GM23338 (cell line): ENCODE measurements around the gene SWT1.

Experiments
- CREB1 ChIP-seq: fragments of 250-450 bp; sonication (Bioruptor Pico); IDR thresholded peaks from 2 replicates; pipeline ENCODE4 v1.5.0; 2020; ENCODE audit warnings: low read depth, mild to moderate bottlenecking, moderate library complexity
- CTCF ChIP-seq, 2 experiments: fragments of 200-600 bp in 1 of 2; sonication (generic) in 1 of 2; conservative IDR thresholded peaks; 2 replicates each; pipeline versions ENCODE4 v1.5.1 to v1.6.1; 2016 to 2017; ENCODE audit warnings: antibody characterized with exemption in 2 of 2, low read depth in 2 of 2, mild to moderate bottlenecking in 2 of 2, moderate library complexity in 1 of 2
- EZH2 ChIP-seq: fragments of 200-600 bp; sonication (generic); IDR thresholded peaks from one replicate; pipeline ENCODE4 v1.8.0; 2017; ENCODE audit warnings: antibody characterized with exemption, mild to moderate bottlenecking, low read depth; ENCODE audit not compliant: unreplicated experiment
- EZH2phosphoT487 ChIP-seq: fragments of 200-600 bp; sonication (generic); IDR thresholded peaks from one replicate; pipeline ENCODE4 v1.8.1; 2018; ENCODE audit warnings: antibody characterized with exemption; ENCODE audit not compliant: unreplicated experiment
- JUNB ChIP-seq: IDR thresholded peaks from one replicate; pipeline ENCODE4 v1.6.1; 2016; ENCODE audit warnings: antibody characterized with exemption; ENCODE audit not compliant: unreplicated experiment
- POLR2AphosphoS5 ChIP-seq: IDR thresholded peaks from 2 replicates; pipeline ENCODE4 v1.6.1; 2016; ENCODE audit warnings: antibody characterized with exemption, low read depth
- REST ChIP-seq: IDR thresholded peaks from one replicate; pipeline ENCODE4 v1.6.1; 2018; ENCODE audit warnings: antibody characterized with exemption; ENCODE audit not compliant: unreplicated experiment

GRCh38 chr1:185308126-185308525 is 151.2 kb downstream of the SWT1 start:
- TF ChIP-seq CTCF (conservative IDR thresholded peaks at IDR 0.05; ENCODE audit: low read depth in 2 of 2), result no peak
- TF ChIP-seq CREB1 (CRISPR knock-in tag), result no peak
- TF ChIP-seq EZH2, result no peak
- TF ChIP-seq EZH2phosphoT487, result no peak
- TF ChIP-seq REST, result no peak
- TF ChIP-seq POLR2AphosphoS5, result no peak
- no peak for TF ChIP-seq JUNB
